Caco-2 (cell line): ENCODE data around the gene ZNF501. TPM values are rescaled to one million over a fixed set of nuclear protein-coding genes. Genes with fewer than 3 reads are reported as not detected.

Source experiments
- BruUV-seq: library from RNA; stranded (reverse); fragments of 400-500 nt; replicated peaks from 2 replicates; lab custom pipeline; 2021; lab: Mats Ljungman, UMichigan
- CTCF ChIA-PET: fragments of 300-600 bp; sonication (Branson Sonifier 250); formaldehyde crosslinking; loops from one replicate; lab custom pipeline; 2022; ENCODE audit warnings: antibody characterized with exemption; lab: Charles Lee
- POLR2A ChIA-PET: fragments of 300-600 bp; sonication (Branson Sonifier 250); formaldehyde crosslinking; loops from one replicate; lab custom pipeline; 2022; ENCODE audit warnings: antibody characterized with exemption; lab: Charles Lee
- DNase-seq, 2 experiments: peaks; one replicate each; pipeline versions ENCODE4 v3.0.0 to v3.0.0-alpha.2; 2020 to 2022
- H3K27me3 ChIP-seq: replicated peaks from 2 replicates; pipeline ENCODE4 v1.6.0; 2011; ENCODE audit warnings: low read length; ENCODE audit not compliant: control insufficient read depth, insufficient read depth
- H3K36me3 ChIP-seq: 2 replicates; pipeline ENCODE4 v1.5.1; 2011; ENCODE audit warnings: low read length; ENCODE audit not compliant: control insufficient read depth, insufficient read depth
- H3K4me1 ChIP-seq: fragments of 250-450 bp; sonication (Bioruptor Pico); 2 replicates; pipeline ENCODE4 v1.5.1; 2020; ENCODE audit warnings: mild to moderate bottlenecking
- H3K4me3 ChIP-seq: 2 replicates; pipeline ENCODE4 v1.5.1; 2011; ENCODE audit warnings: low read depth, mild to moderate bottlenecking, control low read depth, low read length
- H3K9me3 ChIP-seq: fragments of 250-450 bp; sonication (Bioruptor Pico); 2 replicates; pipeline ENCODE4 v1.5.1; 2020; ENCODE audit warnings: mild to moderate bottlenecking, moderate library complexity
- H3K27ac Mint-ChIP-seq: one replicate; pipeline ENCODE4 v1.8.0; 2022; ENCODE audit warnings: mixed read lengths; ENCODE audit not compliant: unreplicated experiment
- H3K27me3 Mint-ChIP-seq: one replicate; pipeline ENCODE4 v1.8.0; 2022; ENCODE audit warnings: mixed read lengths; ENCODE audit not compliant: insufficient read depth, unreplicated experiment
- H3K36me3 Mint-ChIP-seq: one replicate; pipeline ENCODE4 v1.8.0; 2022; ENCODE audit warnings: mild to moderate bottlenecking, mixed read lengths; ENCODE audit not compliant: insufficient read depth, unreplicated experiment
- H3K4me1 Mint-ChIP-seq: one replicate; pipeline ENCODE4 v1.8.0; 2022; ENCODE audit warnings: low read depth, mixed read lengths; ENCODE audit not compliant: unreplicated experiment
- H3K4me3 Mint-ChIP-seq: one replicate; pipeline ENCODE4 v1.8.0; 2022; ENCODE audit warnings: mild to moderate bottlenecking, moderate library complexity, mixed read lengths; ENCODE audit not compliant: unreplicated experiment
- H3K9me3 Mint-ChIP-seq: one replicate; pipeline ENCODE4 v1.8.0; 2022; ENCODE audit warnings: mixed read lengths; ENCODE audit not compliant: unreplicated experiment
- intact Hi-C: fragments of 100-400 bp; cut with micrococcal nuclease; formaldehyde crosslinking; loops from one replicate; pipeline ENCODE4 v1.10.0; 2022; ENCODE audit not compliant: unreplicated experiment
- total RNA-seq: library from RNA; stranded (reverse); gene quantifications from 2 replicates; pipeline ENCODE4 v1.2.3, GENCODE V29; 2022
- TF ChIP-seq, protein P1 (sequence below), 2 experiments: fragments of 200-600 bp in 1 of 2; IDR thresholded peaks; 1 replicate in 1 of 2; 2 replicates in 1 of 2; pipeline versions ENCODE4 v1.5.1 to v1.8.0; 2011 to 2022; ENCODE audit warnings: antibody characterized with exemption in 1 of 2, control low read depth in 1 of 2, inconsistent platforms in 1 of 2, low read depth in 1 of 2, low read length in 1 of 2, mild to moderate bottlenecking in 1 of 2, moderate library complexity in 1 of 2; ENCODE audit not compliant: insufficient read depth in 1 of 2, severe bottlenecking in 1 of 2, unreplicated experiment in 1 of 2

ZNF501 gene
- total RNA-seq, 1 experiment from 2014 or later: 3.3 TPM

DNA sequence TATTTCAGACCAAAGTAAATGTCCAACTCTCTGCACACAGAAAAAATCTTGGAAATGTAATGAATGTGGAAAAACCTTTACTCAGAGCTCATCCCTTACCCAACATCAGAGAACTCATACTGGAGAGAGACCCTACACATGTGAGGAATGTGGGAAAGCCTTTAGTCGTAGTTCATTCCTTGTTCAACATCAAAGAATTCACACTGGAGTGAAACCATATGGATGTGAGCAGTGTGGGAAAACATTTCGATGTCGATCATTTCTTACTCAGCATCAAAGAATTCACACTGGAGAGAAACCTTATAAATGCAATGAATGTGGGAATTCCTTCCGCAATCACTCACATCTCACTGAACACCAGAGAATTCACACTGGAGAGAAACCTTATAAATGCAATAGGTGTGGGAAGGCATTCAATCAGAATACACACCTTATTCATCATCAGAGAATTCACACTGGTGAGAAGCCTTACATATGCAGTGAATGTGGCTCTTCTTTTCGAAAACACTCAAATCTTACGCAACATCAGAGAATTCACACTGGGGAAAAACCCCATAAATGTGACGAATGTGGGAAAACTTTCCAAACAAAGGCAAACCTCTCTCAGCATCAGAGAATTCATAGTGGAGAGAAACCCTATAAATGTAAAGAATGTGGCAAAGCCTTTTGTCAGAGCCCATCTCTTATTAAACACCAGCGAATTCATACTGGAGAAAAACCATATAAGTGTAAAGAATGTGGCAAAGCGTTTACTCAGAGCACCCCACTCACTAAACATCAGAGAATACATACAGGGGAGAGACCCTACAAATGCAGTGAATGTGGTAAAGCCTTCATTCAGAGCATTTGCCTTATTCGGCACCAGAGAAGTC, 8.0 kb upstream of the ZNF501 start:
- Mint-ChIP-seq H3K4me3 (no peak overlapping the region), H3K4me1 (no peaks in the 10 kb centered on the region), H3K27ac (no peak overlapping the region), H3K27me3 (no peaks in the 10 kb centered on the region), H3K9me3 (peaks cover 47% of the 10 kb centered on the region), H3K36me3 (peaks cover 27% of the 10 kb centered on the region)
- DNase-seq: no peak
- Histone ChIP-seq H3K4me3 (no peak overlapping the region), H3K36me3 (no peaks in the 10 kb centered on the region), H3K4me1 (no peaks in the 10 kb centered on the region), H3K27me3 (no peaks in the 10 kb centered on the region), H3K9me3 (peaks cover 30% of the 10 kb centered on the region)
- intact Hi-C loops: no loop called here
- BruUV-seq: no TSS peak
- TF ChIP-seq, protein P1, sequence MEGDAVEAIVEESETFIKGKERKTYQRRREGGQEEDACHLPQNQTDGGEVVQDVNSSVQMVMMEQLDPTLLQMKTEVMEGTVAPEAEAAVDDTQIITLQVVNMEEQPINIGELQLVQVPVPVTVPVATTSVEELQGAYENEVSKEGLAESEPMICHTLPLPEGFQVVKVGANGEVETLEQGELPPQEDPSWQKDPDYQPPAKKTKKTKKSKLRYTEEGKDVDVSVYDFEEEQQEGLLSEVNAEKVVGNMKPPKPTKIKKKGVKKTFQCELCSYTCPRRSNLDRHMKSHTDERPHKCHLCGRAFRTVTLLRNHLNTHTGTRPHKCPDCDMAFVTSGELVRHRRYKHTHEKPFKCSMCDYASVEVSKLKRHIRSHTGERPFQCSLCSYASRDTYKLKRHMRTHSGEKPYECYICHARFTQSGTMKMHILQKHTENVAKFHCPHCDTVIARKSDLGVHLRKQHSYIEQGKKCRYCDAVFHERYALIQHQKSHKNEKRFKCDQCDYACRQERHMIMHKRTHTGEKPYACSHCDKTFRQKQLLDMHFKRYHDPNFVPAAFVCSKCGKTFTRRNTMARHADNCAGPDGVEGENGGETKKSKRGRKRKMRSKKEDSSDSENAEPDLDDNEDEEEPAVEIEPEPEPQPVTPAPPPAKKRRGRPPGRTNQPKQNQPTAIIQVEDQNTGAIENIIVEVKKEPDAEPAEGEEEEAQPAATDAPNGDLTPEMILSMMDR (IDR thresholded peaks at IDR 0.05; ENCODE audit: insufficient read depth in 1 of 2, low read depth in 1 of 2, low read length in 1 of 2, severe bottlenecking in 1 of 2, unreplicated experiment in 1 of 2): no peak
- CTCF ChIA-PET: no interaction called here
- POLR2A ChIA-PET: no interaction called here

DNA sequence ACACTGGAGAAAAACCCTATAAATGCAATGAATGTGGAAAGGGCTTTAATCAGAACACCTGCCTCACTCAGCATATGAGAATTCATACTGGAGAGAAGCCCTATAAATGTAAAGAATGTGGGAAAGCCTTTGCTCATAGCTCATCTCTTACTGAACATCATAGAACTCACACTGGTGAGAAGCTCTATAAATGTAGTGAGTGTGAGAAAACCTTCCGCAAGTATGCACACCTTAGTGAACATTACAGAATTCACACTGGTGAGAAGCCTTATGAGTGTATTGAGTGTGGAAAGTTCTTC, 7.4 kb upstream of the ZNF501 start:
- no peaks in the 10 kb centered on the region for H3K36me3 ChIP-seq
- ChIA-PET POLR2A (no interaction called here), CTCF (no interaction called here)
- no peak overlapping the region for H3K27ac Mint-ChIP-seq
- H3K4me1 Mint-ChIP-seq: no peaks in the 10 kb centered on the region
- H3K4me1 ChIP-seq: no peaks in the 10 kb centered on the region
- no peak for DNase-seq
- H3K27me3 Mint-ChIP-seq: no peaks in the 10 kb centered on the region
- intact Hi-C loops: no loop called here
- peaks cover 47% of the 10 kb centered on the region for H3K9me3 Mint-ChIP-seq
- BruUV-seq: no TSS peak
- no peaks in the 10 kb centered on the region for H3K27me3 ChIP-seq
- peaks cover 30% of the 10 kb centered on the region for H3K9me3 ChIP-seq
- TF ChIP-seq, protein P1 (IDR thresholded peaks at IDR 0.05; ENCODE audit: insufficient read depth in 1 of 2, low read depth in 1 of 2, low read length in 1 of 2, severe bottlenecking in 1 of 2, unreplicated experiment in 1 of 2): no peak
- no peak overlapping the region for H3K4me3 ChIP-seq
- H3K36me3 Mint-ChIP-seq: peaks cover 27% of the 10 kb centered on the region
- H3K4me3 Mint-ChIP-seq: no peak overlapping the region

DNA sequence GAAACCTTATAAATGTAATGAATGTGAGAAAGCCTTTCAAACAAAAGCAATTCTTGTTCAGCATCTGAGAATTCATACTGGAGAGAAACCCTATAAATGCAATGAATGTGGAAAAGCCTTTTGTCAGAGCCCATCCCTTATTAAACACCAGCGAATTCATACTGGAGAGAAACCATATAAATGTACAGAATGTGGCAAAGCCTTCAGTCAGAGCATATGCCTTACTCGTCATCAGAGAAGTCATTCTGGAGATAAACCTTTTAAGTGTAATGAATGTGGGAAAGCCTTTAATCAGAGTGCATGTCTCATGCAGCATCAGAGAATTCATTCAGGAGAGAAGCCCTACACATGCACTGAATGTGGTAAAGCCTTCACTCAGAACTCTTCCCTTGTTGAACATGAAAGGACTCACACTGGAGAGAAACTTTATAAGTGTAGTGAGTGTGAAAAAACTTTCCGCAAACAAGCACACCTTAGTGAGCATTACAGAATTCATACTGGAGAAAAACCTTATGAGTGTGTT, 5.3 kb downstream of the ZNF501 start:
- H3K4me3 Mint-ChIP-seq: no peak overlapping the region
- Histone ChIP-seq H3K36me3 (peaks cover 2% of the 10 kb centered on the region; the same call in 1 of the 2 replicates), H3K4me3 (no peak overlapping the region), H3K9me3 (peaks cover 47% of the 10 kb centered on the region), H3K27me3 (no peaks in the 10 kb centered on the region), H3K4me1 (no peaks in the 10 kb centered on the region; the same call in 1 of the 2 replicates)
- no peak overlapping the region for H3K27ac Mint-ChIP-seq
- no peaks in the 10 kb centered on the region for H3K27me3 Mint-ChIP-seq
- H3K36me3 Mint-ChIP-seq: peaks cover 11% of the 10 kb centered on the region
- TF ChIP-seq, protein P1 (IDR thresholded peaks at IDR 0.05; ENCODE audit: insufficient read depth in 1 of 2, low read depth in 1 of 2, low read length in 1 of 2, severe bottlenecking in 1 of 2, unreplicated experiment in 1 of 2): no peak
- H3K9me3 Mint-ChIP-seq: peaks cover 46% of the 10 kb centered on the region
- CTCF ChIA-PET: no interaction called here
- intact Hi-C loops: no loop called here
- H3K4me1 Mint-ChIP-seq: no peaks in the 10 kb centered on the region
- no TSS peak for BruUV-seq
- DNase-seq: no peak
- POLR2A ChIA-PET: no interaction called here
